ENCODE results near the gene INMT.

INMT gene

GRCh38 chr7:30750683-30751650 lies 968 bp upstream of the INMT start:
- no peak for TF ChIP-seq POLR2AphosphoS5 (IDR thresholded peaks at IDR 0.05; ENCODE audit: low read depth, low read length)

GRCh38 chr7:30752484-30752883 lies 549 bp downstream of the INMT start:
- TF ChIP-seq SIN3A (IDR thresholded peaks at IDR 0.05; ENCODE audit: borderline replicate concordance, insufficient read depth, low read length) (no peak), REST (IDR thresholded peaks at IDR 0.05; ENCODE audit: insufficient read depth in 1 of 2, low read depth in 2 of 2, low read length in 2 of 2) (no peak), POLR2AphosphoS5 (IDR thresholded peaks at IDR 0.05; ENCODE audit: low read depth, low read length) (no peak), FOXP2 (optimal IDR thresholded peaks at IDR 0.05; ENCODE audit: borderline replicate concordance, extremely low read depth, extremely low read length, insufficient read depth) (no peak), TAF1 (IDR thresholded peaks at IDR 0.05; ENCODE audit: borderline replicate concordance, insufficient read depth, low read length) (no peak)

GRCh38 chr7:30752979-30753378 lies 1.0 kb downstream of the INMT start:
- TF ChIP-seq FOXP2 (optimal IDR thresholded peaks at IDR 0.05; ENCODE audit: borderline replicate concordance, extremely low read depth, extremely low read length, insufficient read depth): no peak
- TF ChIP-seq REST (IDR thresholded peaks at IDR 0.05; ENCODE audit: insufficient read depth in 1 of 2, low read depth in 2 of 2, low read length in 2 of 2): no peak
- no peak for TF ChIP-seq POLR2AphosphoS5 (IDR thresholded peaks at IDR 0.05; ENCODE audit: low read depth, low read length)
- TF ChIP-seq TAF1 (IDR thresholded peaks at IDR 0.05; ENCODE audit: borderline replicate concordance, insufficient read depth, low read length): no peak
- no peak for TF ChIP-seq SIN3A (IDR thresholded peaks at IDR 0.05; ENCODE audit: borderline replicate concordance, insufficient read depth, low read length)

- TF ChIP-seq POLR2AphosphoS5 (IDR thresholded peaks at IDR 0.05; ENCODE audit: low read depth, low read length): no peak
- no peak for TF ChIP-seq SIN3A (IDR thresholded peaks at IDR 0.05; ENCODE audit: borderline replicate concordance, insufficient read depth, low read length)
- no peak for TF ChIP-seq REST (IDR thresholded peaks at IDR 0.05; ENCODE audit: insufficient read depth in 1 of 2, low read depth in 2 of 2, low read length in 2 of 2)
- TF ChIP-seq TAF1 (IDR thresholded peaks at IDR 0.05; ENCODE audit: borderline replicate concordance, insufficient read depth, low read length): no peak
- no peak for TF ChIP-seq FOXP2 (optimal IDR thresholded peaks at IDR 0.05; ENCODE audit: borderline replicate concordance, extremely low read depth, extremely low read length, insufficient read depth)
Observed at GRCh38 chr7:30754315-30754877, 2.5 kb downstream of the INMT start.

GRCh38 chr7:30755384-30756154 lies 3.6 kb downstream of the INMT start:
- TF ChIP-seq FOXP2 (optimal IDR thresholded peaks at IDR 0.05; ENCODE audit: borderline replicate concordance, extremely low read depth, extremely low read length, insufficient read depth) (no peak), POLR2AphosphoS5 (IDR thresholded peaks at IDR 0.05; ENCODE audit: low read depth, low read length) (no peak), TAF1 (IDR thresholded peaks at IDR 0.05; ENCODE audit: borderline replicate concordance, insufficient read depth, low read length) (no peak), REST (IDR thresholded peaks at IDR 0.05; ENCODE audit: insufficient read depth in 1 of 2, low read depth in 2 of 2, low read length in 2 of 2) (no peak), SIN3A (IDR thresholded peaks at IDR 0.05; ENCODE audit: borderline replicate concordance, insufficient read depth, low read length) (no peak)
